Mesendoderm (in vitro differentiated cells): Measurements from ENCODE around the gene PYDC1.

Source experiments
- DNase-seq: peaks from one replicate; pipeline ENCODE4 v3.0.0; 2013
- H2AK5ac ChIP-seq: 2 replicates; pipeline ENCODE4 v1.6.1; 2013; ENCODE audit warnings: low read length, inconsistent platforms
- H2BK120ac ChIP-seq: 2 replicates; pipeline ENCODE4 v1.6.1; 2013; ENCODE audit warnings: low read depth, mild to moderate bottlenecking, low read length, moderate library complexity, mixed read lengths
- H2BK15ac ChIP-seq: replicated peaks from 2 replicates; pipeline ENCODE4 v1.6.1; 2013; ENCODE audit warnings: low read depth, mild to moderate bottlenecking, moderate library complexity
- H2BK5ac ChIP-seq: 2 replicates; pipeline ENCODE4 v1.6.1; 2013; ENCODE audit warnings: low read length, inconsistent platforms
- H3K18ac ChIP-seq: 2 replicates; pipeline ENCODE4 v1.6.1; 2013; ENCODE audit warnings: mild to moderate bottlenecking, low read length, mixed read lengths
- H3K23ac ChIP-seq: one replicate; pipeline ENCODE4 v1.6.1; 2013; ENCODE audit warnings: low read length
- H3K27ac ChIP-seq: 2 replicates; pipeline ENCODE4 v1.5.1; 2013; ENCODE audit warnings: low read depth, mild to moderate bottlenecking, inconsistent platforms, low read length, moderate library complexity
- H3K27me3 ChIP-seq: 2 replicates; pipeline ENCODE4 v1.6.1; 2013; ENCODE audit warnings: low read length, control low read depth, mild to moderate bottlenecking, inconsistent platforms; ENCODE audit not compliant: insufficient read depth, poor library complexity
- H3K36me3 ChIP-seq: 2 replicates; pipeline ENCODE4 v1.6.1; 2013; ENCODE audit warnings: low read length, inconsistent platforms; ENCODE audit not compliant: control insufficient read depth, insufficient read depth
- H3K4ac ChIP-seq: one replicate; pipeline ENCODE4 v1.6.1; 2013; ENCODE audit warnings: low read depth, mild to moderate bottlenecking, low read length, moderate library complexity
- H3K4me1 ChIP-seq: 2 replicates; pipeline ENCODE4 v1.6.1; 2013; ENCODE audit warnings: low read depth, low read length, inconsistent platforms; ENCODE audit not compliant: control insufficient read depth
- H3K4me2 ChIP-seq: 2 replicates; pipeline ENCODE4 v1.6.1; 2013; ENCODE audit warnings: low read length
- H3K4me3 ChIP-seq: 2 replicates; pipeline ENCODE4 v1.5.1; 2013; ENCODE audit warnings: mild to moderate bottlenecking, low read length
- H3K56ac ChIP-seq: one replicate; pipeline ENCODE4 v1.6.1; 2013; ENCODE audit warnings: low read length
- H3K79me1 ChIP-seq: 2 replicates; pipeline ENCODE4 v1.6.1; 2013; ENCODE audit warnings: low read length, inconsistent platforms
- H3K79me2 ChIP-seq: 2 replicates; pipeline ENCODE4 v1.6.1; 2013; ENCODE audit warnings: mild to moderate bottlenecking, low read length; ENCODE audit not compliant: control insufficient read depth, insufficient read depth
- H3K9ac ChIP-seq: 2 replicates; pipeline ENCODE4 v1.6.1; 2013; ENCODE audit warnings: low read length, inconsistent platforms
- H4K5ac ChIP-seq: one replicate; pipeline ENCODE4 v1.6.1; 2013; ENCODE audit warnings: low read length
- H4K8ac ChIP-seq: one replicate; pipeline ENCODE4 v1.6.1; 2013; ENCODE audit warnings: low read depth, mild to moderate bottlenecking, control low read depth, low read length, moderate library complexity
- WGBS: extraction: QIAGEN DNeasy Blood & Tissue Kit; methylation state at CpG from one replicate; pipeline ENCODE4 v1.1.7; 2013; ENCODE audit warnings: low lambda C conversion rate, missing lambda C conversion rate; ENCODE audit not compliant: insufficient coverage; ENCODE audit errors: extremely low coverage; 5-methylcytosine and 5-hydroxymethylcytosine counted together

PYDC1 gene

GRCh38 chr16:31190061-31190460 lies 26.9 kb downstream of the PYDC1 start:
- Histone ChIP-seq H2BK5ac (no peak overlapping the region), H2BK120ac (no peak overlapping the region), H3K4ac (no peak overlapping the region), H2BK15ac (no peak overlapping the region), H3K23ac (no peak overlapping the region), H3K4me3 (no peak overlapping the region), H3K4me2 (no peak overlapping the region), H4K5ac (no peak overlapping the region), H3K56ac (no peak overlapping the region), H3K4me1 (no peaks in the 10 kb centered on the region), H3K18ac (no peak overlapping the region), H3K27ac (no peak overlapping the region), H2AK5ac (no peak overlapping the region), H3K27me3 (no peaks in the 10 kb centered on the region), H4K8ac (no peak overlapping the region), H3K79me1 (peaks cover 44% of the 10 kb centered on the region), H3K79me2 (peaks cover 42% of the 10 kb centered on the region), H3K36me3 (peaks cover 53% of the 10 kb centered on the region), H3K9ac (no peak overlapping the region)
- no peak for DNase-seq
- WGBS: no CpG with 5 or more reads among the region's 12 CpGs

DNA sequence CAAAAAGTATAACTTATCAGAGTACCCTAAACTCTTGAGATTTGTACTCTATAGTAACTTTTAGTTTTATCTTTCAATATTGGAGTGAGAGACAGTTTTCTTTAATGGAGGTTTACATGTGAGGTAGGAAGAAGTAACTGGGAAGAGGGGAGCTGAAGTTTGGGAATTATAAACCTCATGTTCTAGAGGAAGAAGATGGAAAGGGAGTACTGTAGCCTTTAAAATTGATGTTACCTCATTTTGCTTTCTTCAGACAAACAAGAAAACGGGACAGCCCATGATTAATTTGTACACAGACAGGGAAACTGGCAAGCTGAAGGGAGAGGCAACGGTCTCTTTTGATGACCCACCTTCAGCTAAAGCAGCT lies 27.5 kb downstream of the PYDC1 start:
- Histone ChIP-seq H2BK15ac (no peak overlapping the region), H2BK120ac (no peak overlapping the region), H3K23ac (no peak overlapping the region), H3K27ac (no peak overlapping the region), H3K4me2 (no peak overlapping the region), H2AK5ac (no peak overlapping the region), H2BK5ac (no peak overlapping the region), H3K79me2 (peaks cover 47% of the 10 kb centered on the region), H3K79me1 (peaks cover 43% of the 10 kb centered on the region), H3K4me1 (no peaks in the 10 kb centered on the region), H4K5ac (no peak overlapping the region), H3K18ac (no peak overlapping the region), H3K4ac (no peak overlapping the region), H4K8ac (no peak overlapping the region), H3K27me3 (no peaks in the 10 kb centered on the region), H3K4me3 (no peak overlapping the region), H3K9ac (no peak overlapping the region), H3K56ac (no peak overlapping the region), H3K36me3 (peaks cover 56% of the 10 kb centered on the region)
- DNase-seq: no peak
- WGBS: no CpG with 5 or more reads among the region's 2 CpGs

- no CpG with 5 or more reads among the region's 3 CpGs for WGBS
- Histone ChIP-seq H2BK120ac (no peak overlapping the region), H3K56ac (no peak overlapping the region), H3K79me2 (peaks cover 53% of the 10 kb centered on the region), H3K23ac (no peak overlapping the region), H4K8ac (no peak overlapping the region), H3K4ac (no peak overlapping the region), H3K9ac (no peak overlapping the region), H2BK5ac (no peak overlapping the region), H3K4me1 (no peaks in the 10 kb centered on the region), H3K18ac (no peak overlapping the region), H3K4me2 (no peak overlapping the region), H2BK15ac (no peak overlapping the region), H3K4me3 (no peak overlapping the region), H3K79me1 (peaks cover 44% of the 10 kb centered on the region), H2AK5ac (no peak overlapping the region), H3K27ac (no peak overlapping the region), H3K36me3 (peaks cover 57% of the 10 kb centered on the region), H3K27me3 (no peaks in the 10 kb centered on the region), H4K5ac (no peak overlapping the region)
- no peak for DNase-seq
Measured at GRCh38 chr16:31188450-31189411, 28.2 kb downstream of the PYDC1 start.

- DNase-seq: no peak
- no peaks in the 10 kb centered on the region for H3K27me3 ChIP-seq
- H3K56ac ChIP-seq: no peak overlapping the region
- peaks cover 4% of the 10 kb centered on the region for H3K4me1 ChIP-seq
- H3K79me2 ChIP-seq: peaks cover 63% of the 10 kb centered on the region
- H3K79me1 ChIP-seq: peaks cover 44% of the 10 kb centered on the region
- H3K27ac ChIP-seq: no peak overlapping the region
- H3K23ac ChIP-seq: no peak overlapping the region
- no peak overlapping the region for H3K4ac ChIP-seq
- H3K4me2 ChIP-seq: no peak overlapping the region
- no CpG with 5 or more reads among the region's 8 CpGs for WGBS
- no peak overlapping the region for H3K9ac ChIP-seq
- no peak overlapping the region for H2BK5ac ChIP-seq
- H4K8ac ChIP-seq: no peak overlapping the region
- peaks cover 56% of the 10 kb centered on the region for H3K36me3 ChIP-seq
- H3K4me3 ChIP-seq: no peak overlapping the region
- H2BK15ac ChIP-seq: no peak overlapping the region
- no peak overlapping the region for H2BK120ac ChIP-seq
- H2AK5ac ChIP-seq: no peak overlapping the region
- no peak overlapping the region for H4K5ac ChIP-seq
- no peak overlapping the region for H3K18ac ChIP-seq
Measured at GRCh38 chr16:31187808-31188189, 29.1 kb downstream of the PYDC1 start.

DNA sequence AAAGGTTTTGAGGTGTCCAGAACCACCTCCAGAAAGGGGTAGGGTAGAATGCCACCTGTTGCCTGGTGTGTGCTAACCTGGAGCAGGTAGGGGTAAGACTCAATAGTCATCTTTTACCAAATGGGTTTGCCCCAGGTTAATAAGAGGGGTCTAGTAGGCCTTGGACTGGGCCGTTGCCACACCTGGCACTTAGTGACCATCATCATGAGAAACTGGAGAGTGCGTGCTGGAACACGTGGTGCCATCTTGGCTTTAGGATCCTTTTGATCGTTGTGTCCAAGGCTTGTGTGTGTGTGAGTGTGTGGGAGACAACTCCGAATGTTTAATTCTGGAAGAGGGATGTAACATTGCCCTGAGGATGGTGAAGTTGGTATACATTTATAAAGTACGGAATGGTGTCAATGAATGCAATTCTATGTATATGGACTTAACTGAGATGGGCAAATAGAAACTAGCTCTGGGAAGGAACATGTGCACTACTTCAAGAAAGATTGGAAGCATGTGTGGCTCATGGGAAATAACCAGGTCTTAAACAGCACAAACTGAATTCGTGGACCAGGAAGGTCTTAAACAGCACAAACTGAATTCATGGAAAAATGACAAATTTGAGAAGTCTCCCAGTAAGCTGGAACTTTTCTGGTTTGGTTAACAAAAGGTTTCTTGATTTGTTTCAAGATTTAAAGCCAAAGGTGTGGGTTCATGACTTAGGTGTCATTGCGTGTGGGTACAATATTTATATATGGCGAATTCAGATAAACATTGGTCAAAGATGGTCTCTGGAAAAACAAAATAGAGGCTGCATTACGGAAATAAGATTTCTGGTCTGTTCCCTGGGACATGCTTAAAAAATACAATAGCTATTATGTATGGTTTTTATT lies 29.8 kb downstream of the PYDC1 start:
- no peak overlapping the region for H3K23ac ChIP-seq
- H4K5ac ChIP-seq: no peak overlapping the region
- H3K4ac ChIP-seq: no peak overlapping the region
- H3K56ac ChIP-seq: no peak overlapping the region
- no peak overlapping the region for H3K9ac ChIP-seq
- no peak overlapping the region for H3K4me3 ChIP-seq
- H2BK5ac ChIP-seq: no peak overlapping the region
- peaks cover 56% of the 10 kb centered on the region for H3K36me3 ChIP-seq
- H3K4me2 ChIP-seq: no peak overlapping the region
- DNase-seq: no peak
- H3K79me1 ChIP-seq: peaks cover 43% of the 10 kb centered on the region
- no peak overlapping the region for H2BK120ac ChIP-seq
- H3K4me1 ChIP-seq: peaks cover 4% of the 10 kb centered on the region
- no peak overlapping the region for H3K18ac ChIP-seq
- H3K27ac ChIP-seq: no peak overlapping the region
- H2BK15ac ChIP-seq: no peak overlapping the region
- WGBS: no CpG with 5 or more reads among the region's 10 CpGs
- H2AK5ac ChIP-seq: no peak overlapping the region
- H3K79me2 ChIP-seq: peaks cover 69% of the 10 kb centered on the region
- no peak overlapping the region for H4K8ac ChIP-seq
- H3K27me3 ChIP-seq: no peaks in the 10 kb centered on the region
